A673 (cell line): Measurements from ENCODE around the gene HSPA2. TPM values are rescaled to one million over a fixed set of nuclear protein-coding genes. Genes with fewer than 3 reads are reported as not detected.

ENCODE experiments used
- BruUV-seq: library from RNA; stranded (reverse); fragments of 400-500 nt; replicated peaks from 2 replicates; lab custom pipeline; 2021; lab: Mats Ljungman, UMichigan
- CTCF ChIA-PET: fragments of 300-600 bp; sonication (Branson Sonifier 250); formaldehyde crosslinking; loops from one replicate; lab custom pipeline; 2022; ENCODE audit warnings: antibody characterized with exemption; lab: Charles Lee
- POLR2A ChIA-PET: fragments of 300-600 bp; sonication (Branson Sonifier 250); formaldehyde crosslinking; loops from one replicate; lab custom pipeline; 2022; ENCODE audit warnings: antibody characterized with exemption; ENCODE audit not compliant: low non-redundant PET; lab: Charles Lee
- DNase-seq: peaks from one replicate; pipeline ENCODE4 v3.0.0-alpha.2; 2015; ENCODE audit warnings: low spot score
- H3K27ac ChIP-seq: fragments of 200-600 bp; sonication (generic); 2 replicates; pipeline ENCODE4 v1.5.1; 2016; ENCODE audit warnings: mixed run types, low read depth, mild to moderate bottlenecking, mixed read lengths, antibody characterized with exemption, low read length; ENCODE audit not compliant: poor library complexity, severe bottlenecking
- H3K27me3 ChIP-seq: fragments of 200-600 bp; sonication (generic); replicated peaks from 2 replicates; pipeline ENCODE4 v1.6.1; 2017; ENCODE audit warnings: mixed run types, low read depth, mild to moderate bottlenecking, mixed read lengths, antibody characterized with exemption, low read length; ENCODE audit not compliant: insufficient read depth, poor library complexity
- H3K36me3 ChIP-seq: fragments of 200-600 bp; sonication (generic); 2 replicates; pipeline ENCODE4 v1.6.1; 2016; ENCODE audit warnings: mixed run types, mild to moderate bottlenecking, mixed read lengths, antibody characterized with exemption, low read length; ENCODE audit not compliant: insufficient read depth, poor library complexity, severe bottlenecking
- H3K4me1 ChIP-seq: fragments of 200-600 bp; sonication (generic); 2 replicates; pipeline ENCODE4 v1.6.1; 2017; ENCODE audit warnings: mixed run types, mild to moderate bottlenecking, mixed read lengths, antibody characterized with exemption, low read length; ENCODE audit not compliant: insufficient read depth, poor library complexity, severe bottlenecking
- H3K4me3 ChIP-seq: fragments of 200-600 bp; sonication (generic); 2 replicates; pipeline ENCODE4 v1.5.1; 2016; ENCODE audit warnings: low read depth, mixed run types, mild to moderate bottlenecking, mixed read lengths, low read length; ENCODE audit not compliant: poor library complexity, severe bottlenecking
- H3K9me3 ChIP-seq: fragments of 200-600 bp; sonication (generic); 2 replicates; pipeline ENCODE4 v1.6.1; 2016; ENCODE audit warnings: mixed run types, low read depth, mild to moderate bottlenecking, mixed read lengths, antibody characterized with exemption, low read length; ENCODE audit not compliant: poor library complexity, severe bottlenecking
- CTCF ChIP-seq: fragments of 300-800, 200-600 bp; sonication (generic); conservative IDR thresholded peaks from 2 replicates; pipeline ENCODE4 v1.5.1; 2017; ENCODE audit warnings: low read depth, mild to moderate bottlenecking, antibody characterized with exemption, low read length, moderate library complexity, mixed read lengths
- EZH2 ChIP-seq: fragments of 200-600 bp; sonication (generic); IDR thresholded peaks from 2 replicates; pipeline ENCODE4 v1.6.1; 2017; ENCODE audit warnings: borderline replicate concordance, low read depth, mild to moderate bottlenecking, mixed read lengths, antibody characterized with exemption, low read length; ENCODE audit not compliant: poor library complexity, severe bottlenecking
- intact Hi-C: fragments of 100-400 bp; cut with micrococcal nuclease; formaldehyde crosslinking; loops from one replicate; pipeline ENCODE4 v1.10.0; 2022; ENCODE audit not compliant: unreplicated experiment
- total RNA-seq: library from RNA; stranded (reverse); gene quantifications from 2 replicates; pipeline ENCODE4 v1.2.3, GENCODE V29; 2021

Gene HSPA2
- total RNA-seq, 1 experiment from 2014 or later, result 14.3 TPM

DNA sequence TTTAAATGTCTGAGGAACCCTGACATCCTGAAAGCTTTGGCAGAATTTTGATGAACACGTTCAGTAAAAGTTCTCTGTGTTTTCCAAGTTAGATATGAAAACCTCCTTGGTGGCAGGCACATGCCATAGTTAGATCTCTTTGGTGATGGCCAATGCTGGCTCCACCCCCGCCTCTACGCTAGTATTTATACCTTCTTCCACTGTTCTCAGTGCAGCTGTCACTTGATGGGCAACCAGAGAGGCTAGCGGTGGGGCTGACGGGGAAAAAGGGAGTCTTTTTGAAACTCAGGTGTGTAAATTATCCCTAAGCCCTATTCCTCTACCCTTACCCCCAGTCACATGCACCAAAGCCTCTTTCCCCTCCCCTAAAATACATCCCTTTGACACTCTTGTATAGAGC, 41.3 kb downstream of the HSPA2 start:
- no TSS peak for BruUV-seq
- no peak overlapping the region for H3K27ac ChIP-seq
- ChIA-PET POLR2A (no interaction called here), CTCF (no interaction called here)
- no peaks in the 10 kb centered on the region for H3K36me3 ChIP-seq
- TF ChIP-seq CTCF, result no peak
- TF ChIP-seq EZH2, result no peak
- H3K27me3 ChIP-seq, result no peaks in the 10 kb centered on the region
- no peaks in the 10 kb centered on the region for H3K4me1 ChIP-seq
- DNase-seq, result no peak
- intact Hi-C loops, result no loop called here
- H3K4me3 ChIP-seq, result no peak overlapping the region
- no peaks in the 10 kb centered on the region for H3K9me3 ChIP-seq

DNA sequence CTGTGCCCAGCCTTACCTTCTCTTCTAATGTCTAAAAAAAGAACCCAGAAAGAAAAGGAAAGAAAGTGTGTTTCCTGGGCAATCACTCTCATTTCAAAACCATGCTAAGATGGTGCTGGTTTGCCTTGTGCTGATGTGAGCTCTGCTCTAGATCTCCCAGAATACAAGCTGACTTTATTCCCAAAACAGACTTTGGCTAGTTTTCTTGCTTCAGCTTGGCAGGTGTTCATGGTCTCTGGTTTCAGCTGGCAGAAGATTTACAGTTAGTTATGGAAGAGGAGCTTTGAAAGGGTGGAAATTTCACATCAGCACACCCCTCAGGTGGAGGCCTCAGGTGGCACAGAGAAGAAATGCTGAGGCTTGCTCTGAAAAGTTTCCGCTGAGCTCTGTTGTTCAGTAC, 43.6 kb downstream of the HSPA2 start:
- Histone ChIP-seq H3K4me1 (no peaks in the 10 kb centered on the region), H3K9me3 (no peaks in the 10 kb centered on the region), H3K27me3 (no peaks in the 10 kb centered on the region), H3K36me3 (no peaks in the 10 kb centered on the region), H3K27ac (no peak overlapping the region), H3K4me3 (no peak overlapping the region)
- no peak for DNase-seq
- ChIA-PET CTCF (interaction anchor here (1.1 kb wide), 1 partner anchor 239 kb away, joined by 3 read pairs; no protein-coding TSS in a partner anchor), POLR2A (no interaction called here)
- no TSS peak for BruUV-seq
- intact Hi-C loops, result no loop called here
- TF ChIP-seq CTCF (no peak), EZH2 (no peak)

GRCh38 chr14:64591809-64592208, 51.3 kb downstream of the HSPA2 start:
- Histone ChIP-seq H3K27ac (no peak overlapping the region), H3K4me1 (no peaks in the 10 kb centered on the region), H3K9me3 (no peaks in the 10 kb centered on the region), H3K36me3 (no peaks in the 10 kb centered on the region), H3K27me3 (no peaks in the 10 kb centered on the region), H3K4me3 (no peak overlapping the region)
- DNase-seq, result peak; percentile 14
- ChIA-PET CTCF (no interaction called here), POLR2A (no interaction called here)
- intact Hi-C loops, result no loop called here
- no TSS peak for BruUV-seq
- TF ChIP-seq EZH2 (no peak), CTCF (no peak)

Other genes starting within 250 kb of the HSPA2 start
- 0.46 and 0.71 TPM in 2 replicates for gene ESR2, start 246.4 kb upstream of the HSPA2 start, total RNA-seq
- 286 and 293 TPM in 2 replicates for gene MTHFD1, start 152.4 kb upstream of the HSPA2 start, total RNA-seq
- gene AKAP5, start 75.2 kb upstream of the HSPA2 start, total RNA-seq, result 2.2 and 2.6 TPM in 2 replicates
- gene ZBTB25, start 36.9 kb upstream of the HSPA2 start, total RNA-seq, result 11.3 and 13.5 TPM in 2 replicates
- 34.3 and 37.7 TPM in 2 replicates for gene ZBTB1, start 36.0 kb upstream of the HSPA2 start, total RNA-seq
- 0.34 and 0.61 TPM in 2 replicates for gene PPP1R36, start 9.2 kb downstream of the HSPA2 start, total RNA-seq
- 29.6 and 39.4 TPM in 2 replicates for gene PLEKHG3, start 163.7 kb downstream of the HSPA2 start, total RNA-seq